ENCODE results near the gene NRAP. TPM values are rescaled to one million over a fixed set of nuclear protein-coding genes. Genes with fewer than 3 reads are reported as not detected.

NRAP gene
- total RNA-seq, 4 donors from 2014 or later = 0.08 to 0.31 TPM; not detected in 2

DNA sequence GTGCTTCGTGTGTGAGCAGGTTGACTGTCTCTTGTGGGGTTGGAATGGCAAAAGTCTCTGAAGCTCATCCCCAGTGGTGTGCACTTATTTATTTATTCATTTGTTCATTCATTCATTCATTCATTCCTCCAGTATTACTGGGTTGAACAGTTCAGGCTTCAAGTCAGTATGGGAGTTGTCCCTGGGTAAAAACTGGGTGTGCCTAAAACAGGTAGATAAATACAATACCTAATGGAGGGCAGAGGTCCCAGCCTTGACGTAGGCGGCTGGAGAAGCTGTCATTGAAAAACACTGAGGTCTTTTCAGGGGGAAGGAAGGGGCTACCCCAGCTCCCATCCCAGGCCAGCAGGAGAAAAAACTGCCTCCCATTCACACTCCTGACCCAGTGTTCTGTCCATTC, 26.9 kb upstream of the NRAP start:
- TF ChIP-seq POLR2A (IDR thresholded peaks at IDR 0.05) (no peak), POLR2AphosphoS5 (IDR thresholded peaks at IDR 0.05) (no peak), EP300 (IDR thresholded peaks at IDR 0.05) (no peak)
- TF ChIP-seq, protein P1, sequence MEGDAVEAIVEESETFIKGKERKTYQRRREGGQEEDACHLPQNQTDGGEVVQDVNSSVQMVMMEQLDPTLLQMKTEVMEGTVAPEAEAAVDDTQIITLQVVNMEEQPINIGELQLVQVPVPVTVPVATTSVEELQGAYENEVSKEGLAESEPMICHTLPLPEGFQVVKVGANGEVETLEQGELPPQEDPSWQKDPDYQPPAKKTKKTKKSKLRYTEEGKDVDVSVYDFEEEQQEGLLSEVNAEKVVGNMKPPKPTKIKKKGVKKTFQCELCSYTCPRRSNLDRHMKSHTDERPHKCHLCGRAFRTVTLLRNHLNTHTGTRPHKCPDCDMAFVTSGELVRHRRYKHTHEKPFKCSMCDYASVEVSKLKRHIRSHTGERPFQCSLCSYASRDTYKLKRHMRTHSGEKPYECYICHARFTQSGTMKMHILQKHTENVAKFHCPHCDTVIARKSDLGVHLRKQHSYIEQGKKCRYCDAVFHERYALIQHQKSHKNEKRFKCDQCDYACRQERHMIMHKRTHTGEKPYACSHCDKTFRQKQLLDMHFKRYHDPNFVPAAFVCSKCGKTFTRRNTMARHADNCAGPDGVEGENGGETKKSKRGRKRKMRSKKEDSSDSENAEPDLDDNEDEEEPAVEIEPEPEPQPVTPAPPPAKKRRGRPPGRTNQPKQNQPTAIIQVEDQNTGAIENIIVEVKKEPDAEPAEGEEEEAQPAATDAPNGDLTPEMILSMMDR (IDR thresholded peaks at IDR 0.05) = no peak
- 63% methylated on average over 3 of the region's 3 CpGs for WGBS
- H3K27me3 ChIP-seq = no peaks in the 10 kb centered on the region
- H3K4me3 ChIP-seq = no peak overlapping the region
- DNase-seq (ENCODE audit: low spot score in 2 of 2) = no peak
- no peak overlapping the region for H3K27ac ChIP-seq
- H3K36me3 ChIP-seq = peaks cover 18% of the 10 kb centered on the region
- H3K4me1 ChIP-seq = no peaks in the 10 kb centered on the region
- H3K9me3 ChIP-seq = peaks cover 16% of the 10 kb centered on the region

DNA sequence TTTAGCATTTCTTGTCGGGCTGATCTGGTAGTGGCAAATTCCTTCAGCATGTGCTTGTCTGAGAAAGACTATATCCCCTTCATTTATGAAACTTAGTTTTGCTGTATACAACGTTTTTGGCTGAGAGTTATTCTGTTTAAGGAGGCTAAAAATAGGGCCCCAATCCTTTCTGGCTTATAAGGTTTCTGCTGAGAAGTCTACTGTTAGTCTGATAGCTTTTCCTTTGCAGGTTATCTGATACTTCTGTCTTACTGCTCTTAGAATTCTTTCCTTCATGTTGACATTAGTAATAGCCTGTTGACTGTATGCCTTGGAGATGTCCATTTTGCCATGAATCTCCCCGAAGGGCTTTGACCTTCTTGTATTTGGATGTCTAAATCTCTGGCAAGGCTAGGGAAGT, 25.7 kb upstream of the NRAP start:
- 75% methylated on average over 3 of the region's 3 CpGs for WGBS
- TF ChIP-seq EP300 (IDR thresholded peaks at IDR 0.05) = no peak
- TF ChIP-seq POLR2AphosphoS5 (IDR thresholded peaks at IDR 0.05) = no peak
- no peak for TF ChIP-seq POLR2A (IDR thresholded peaks at IDR 0.05)
- TF ChIP-seq, protein P1 (IDR thresholded peaks at IDR 0.05) = no peak
- no peaks in the 10 kb centered on the region for H3K4me1 ChIP-seq
- no peak for DNase-seq (ENCODE audit: low spot score in 2 of 2)
- H3K9me3 ChIP-seq = peaks cover 16% of the 10 kb centered on the region
- no peaks in the 10 kb centered on the region for H3K27me3 ChIP-seq
- H3K27ac ChIP-seq = no peak overlapping the region
- H3K36me3 ChIP-seq = peaks cover 18% of the 10 kb centered on the region
- H3K4me3 ChIP-seq = no peak overlapping the region

DNA sequence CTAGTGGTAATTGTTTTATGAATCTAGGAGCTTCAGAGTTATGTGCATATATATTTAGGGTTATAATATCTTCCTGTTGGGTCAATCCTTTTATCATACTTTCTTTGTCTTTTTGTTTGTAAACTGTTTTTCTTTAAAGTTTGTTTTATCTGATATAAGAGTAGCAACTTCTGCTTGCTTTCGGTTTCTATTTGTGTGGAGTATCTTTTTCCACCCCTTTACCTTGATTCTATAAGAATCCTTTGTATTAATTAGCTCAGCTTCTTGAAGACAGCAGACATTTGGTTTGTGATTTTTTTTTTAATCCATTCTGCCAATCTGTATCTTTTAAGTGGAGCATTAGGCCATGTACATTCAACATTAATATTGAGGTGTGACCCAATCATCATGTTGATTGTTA, 25.2 kb upstream of the NRAP start:
- DNase-seq (ENCODE audit: low spot score in 2 of 2) = no peak
- no peak for TF ChIP-seq EP300 (IDR thresholded peaks at IDR 0.05)
- TF ChIP-seq, protein P1 (IDR thresholded peaks at IDR 0.05) = no peak
- no peak for TF ChIP-seq POLR2AphosphoS5 (IDR thresholded peaks at IDR 0.05)
- no peak for TF ChIP-seq POLR2A (IDR thresholded peaks at IDR 0.05)
- Histone ChIP-seq H3K4me3 (no peak overlapping the region), H3K27me3 (no peaks in the 10 kb centered on the region), H3K27ac (no peak overlapping the region), H3K4me1 (no peaks in the 10 kb centered on the region), H3K36me3 (peaks cover 17% of the 10 kb centered on the region), H3K9me3 (peaks cover 15% of the 10 kb centered on the region)
- 93% methylated on average over 1 of the region's 1 CpG for WGBS

DNA sequence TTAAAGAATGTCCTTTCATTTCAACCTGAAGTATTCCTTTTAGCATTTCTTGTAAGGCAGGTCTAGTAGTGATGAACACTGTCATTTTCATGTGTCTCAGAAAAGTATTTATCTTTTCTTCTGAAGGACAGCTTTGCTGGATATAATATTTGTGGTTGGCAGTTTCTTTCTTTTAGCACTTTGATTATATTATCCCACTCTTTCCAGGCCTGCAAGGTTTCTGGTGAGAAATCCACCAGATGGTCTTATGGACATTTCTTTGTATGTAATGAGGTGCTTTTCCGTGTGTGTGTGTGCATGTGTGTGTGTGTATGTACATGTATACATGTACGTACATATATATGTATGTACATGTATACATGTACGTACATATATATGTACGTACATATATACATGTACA, 23.2 kb upstream of the NRAP start:
- Histone ChIP-seq H3K27me3 (no peaks in the 10 kb centered on the region), H3K9me3 (no peaks in the 10 kb centered on the region), H3K27ac (no peak overlapping the region), H3K36me3 (peaks cover 3% of the 10 kb centered on the region), H3K4me3 (no peak overlapping the region), H3K4me1 (peaks cover 4% of the 10 kb centered on the region)
- DNase-seq (ENCODE audit: low spot score in 2 of 2) = no peak
- TF ChIP-seq POLR2AphosphoS5 (IDR thresholded peaks at IDR 0.05) (no peak), POLR2A (IDR thresholded peaks at IDR 0.05) (no peak), EP300 (IDR thresholded peaks at IDR 0.05) (no peak)
- TF ChIP-seq, protein P1 (IDR thresholded peaks at IDR 0.05) = no peak
- WGBS = 84% methylated on average over 4 of the region's 4 CpGs

DNA sequence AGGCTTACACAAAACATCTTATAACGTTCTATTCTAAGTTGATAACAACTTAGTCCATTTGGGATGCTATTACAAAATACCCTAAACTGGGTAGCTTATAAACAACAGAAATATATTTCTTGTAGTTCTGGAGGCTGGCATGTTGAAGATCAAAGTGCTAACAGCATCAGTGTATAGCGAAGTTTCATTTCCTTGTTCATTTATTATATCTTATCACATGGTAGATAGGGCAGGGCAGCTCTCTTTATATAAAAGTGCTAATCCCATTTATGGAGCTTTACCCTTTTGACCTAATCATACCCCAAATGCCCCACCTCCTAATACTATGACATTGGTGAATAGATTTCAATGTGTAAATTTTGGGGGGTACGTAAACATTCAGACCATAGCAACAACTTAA, 22.2 kb upstream of the NRAP start:
- Histone ChIP-seq H3K9me3 (no peaks in the 10 kb centered on the region), H3K4me3 (no peak overlapping the region), H3K4me1 (peaks cover 13% of the 10 kb centered on the region), H3K36me3 (no peaks in the 10 kb centered on the region), H3K27me3 (no peaks in the 10 kb centered on the region), H3K27ac (no peak overlapping the region)
- DNase-seq (ENCODE audit: low spot score in 2 of 2) = no peak
- TF ChIP-seq POLR2A (IDR thresholded peaks at IDR 0.05) (no peak), EP300 (IDR thresholded peaks at IDR 0.05) (no peak), POLR2AphosphoS5 (IDR thresholded peaks at IDR 0.05) (no peak)
- TF ChIP-seq, protein P1 (IDR thresholded peaks at IDR 0.05) = no peak
- WGBS = 95% methylated on average over 3 of the region's 3 CpGs

Data from suprapubic skin (tissue), 4 donors.